Measurements from ENCODE around the gene ZBTB9.

Gene ZBTB9

DNA sequence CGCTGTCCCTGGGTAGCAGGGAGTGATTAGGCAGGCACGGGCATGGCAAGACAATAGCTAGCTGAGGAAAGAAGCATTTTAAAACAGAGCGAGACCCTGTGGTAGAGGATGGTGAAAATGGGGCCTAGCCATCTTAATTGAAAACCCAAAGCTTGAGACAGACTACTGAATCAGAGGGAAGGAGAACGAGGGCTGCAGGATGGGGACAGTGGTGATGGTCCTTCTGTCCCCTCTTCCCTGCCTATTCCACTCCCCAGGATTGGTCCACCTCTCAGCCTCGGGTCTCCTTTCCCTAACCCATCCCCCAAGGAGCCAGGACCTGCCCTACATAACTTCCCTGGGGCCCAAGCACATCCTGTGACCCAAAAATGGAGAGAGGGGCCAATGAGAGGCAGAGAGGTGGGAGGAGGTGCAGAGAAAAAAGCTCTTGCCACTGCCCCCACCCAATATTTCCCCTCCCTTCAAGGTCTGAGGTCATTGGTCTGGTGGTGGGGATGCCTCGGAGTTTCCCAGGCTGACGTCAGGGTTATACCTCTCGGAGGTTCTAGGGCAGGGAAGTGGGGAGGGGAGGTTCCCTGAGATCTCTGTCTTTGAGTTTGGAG lies 35.6 kb upstream of the ZBTB9 start:
- in situ Hi-C loops (cut with MboI; ENCODE audit: low sequenced_read_pairs) = no loop called here

DNA sequence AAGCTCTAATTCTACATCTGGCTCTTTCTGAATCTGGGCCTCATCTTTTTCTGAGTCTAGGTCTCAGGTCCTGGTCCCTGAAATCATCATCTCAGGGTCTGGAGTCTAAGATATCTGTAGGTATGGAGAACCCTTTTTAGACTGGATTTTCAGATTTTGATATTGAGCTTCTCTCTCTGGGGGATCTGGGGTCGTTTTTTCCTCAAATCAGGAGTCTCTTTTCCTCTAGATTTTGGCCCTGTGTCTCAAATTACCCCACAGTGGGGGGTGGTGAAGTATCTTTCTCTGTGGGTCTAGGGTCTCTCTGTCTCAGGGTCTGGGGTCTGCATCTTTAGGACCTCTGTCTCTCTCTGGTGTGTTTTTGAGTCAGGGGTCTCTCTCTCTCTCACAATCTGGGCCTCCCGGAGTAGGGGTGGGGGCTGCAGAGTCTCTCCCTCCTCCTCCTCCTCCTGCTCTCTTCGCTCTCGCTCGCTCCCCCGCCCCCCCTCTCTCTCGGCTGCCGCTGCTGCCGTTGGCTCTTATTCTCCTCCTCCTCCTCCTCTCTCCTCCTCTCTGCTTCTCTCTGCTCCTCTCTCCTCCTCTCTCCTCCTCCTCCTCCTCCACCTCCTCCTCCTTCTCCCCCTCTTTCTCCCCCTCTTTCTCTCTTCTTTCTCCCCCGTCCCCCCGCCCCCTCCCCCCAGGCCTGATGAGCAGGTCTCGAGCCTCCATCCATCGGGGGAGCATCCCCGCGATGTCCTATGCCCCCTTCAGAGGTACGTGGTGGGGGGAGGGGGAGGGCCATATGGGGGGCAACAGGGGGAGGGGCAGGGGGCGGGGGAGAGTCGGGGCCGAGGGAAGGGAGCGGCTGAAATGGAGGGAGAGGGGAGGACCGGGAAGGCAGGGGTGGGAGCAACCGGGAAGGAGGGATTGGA lies 34.5 kb upstream of the ZBTB9 start, which contains the start of gene SYNGAP1:
SYNGAP1 (plus strand) TSS at position 486 of the 911 bp plus-strand sequence; CDS start at position 686, 200 bp downstream.
- in situ Hi-C loops (cut with MboI; ENCODE audit: low sequenced_read_pairs) = no loop called here

DNA sequence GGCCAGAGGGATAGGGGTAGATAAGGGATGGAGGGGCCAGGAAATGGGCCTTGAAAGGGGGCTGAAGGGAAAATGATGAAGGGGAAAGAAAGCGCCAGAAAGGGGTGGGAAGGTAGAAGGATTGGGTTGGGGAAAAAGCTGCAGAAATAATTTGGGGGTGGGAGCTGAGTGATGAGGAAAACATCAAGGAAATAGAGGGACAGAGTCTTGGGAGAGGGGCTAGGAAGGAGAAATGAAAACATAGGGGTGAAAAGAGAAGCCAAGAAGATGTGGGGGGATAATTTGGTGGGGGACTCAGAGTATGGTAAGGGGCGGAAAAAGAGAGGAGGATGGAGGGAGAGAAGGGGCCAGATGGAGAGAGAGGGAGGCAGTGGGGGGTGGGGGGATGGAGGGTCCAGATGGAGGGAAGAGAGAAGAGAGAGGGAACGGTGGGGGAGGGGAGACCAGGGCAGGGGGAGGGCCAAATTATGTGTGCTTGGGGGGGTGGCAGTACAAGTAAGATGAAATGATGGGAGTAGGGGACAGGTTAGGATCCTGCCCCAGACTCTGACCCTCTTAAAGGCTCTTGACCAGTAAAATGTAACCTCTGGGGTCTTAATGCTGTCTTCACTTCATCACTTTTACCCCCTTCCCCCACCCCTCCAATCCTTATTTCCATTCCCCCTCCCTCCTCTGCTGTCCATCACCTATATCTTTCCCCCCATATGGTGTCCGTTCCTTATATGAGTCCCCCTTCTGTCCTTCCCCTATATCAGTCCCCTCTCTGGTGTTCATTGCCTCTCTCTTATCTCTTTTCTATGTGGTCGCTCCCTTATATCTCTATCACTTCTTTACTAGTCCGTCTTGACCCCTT lies 33.7 kb upstream of the ZBTB9 start:
- in situ Hi-C loops (cut with MboI; ENCODE audit: low sequenced_read_pairs) = no loop called here

DNA sequence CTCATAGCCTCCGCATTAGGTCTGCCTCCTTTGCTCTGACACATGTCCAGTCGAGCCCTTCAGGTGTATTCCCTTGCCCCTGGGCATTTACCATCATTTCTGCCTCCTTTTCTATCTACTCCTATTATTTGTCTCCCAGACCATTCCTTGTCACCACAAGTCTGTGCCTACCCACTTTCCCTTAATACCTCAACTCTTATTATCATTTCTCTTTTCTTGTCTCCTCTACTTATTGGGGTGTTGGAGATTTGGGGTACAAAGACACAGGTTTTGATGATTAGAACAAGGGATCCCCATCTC lies 33.1 kb upstream of the ZBTB9 start:
- in situ Hi-C loops (cut with MboI; ENCODE audit: low sequenced_read_pairs) = no loop called here

DNA sequence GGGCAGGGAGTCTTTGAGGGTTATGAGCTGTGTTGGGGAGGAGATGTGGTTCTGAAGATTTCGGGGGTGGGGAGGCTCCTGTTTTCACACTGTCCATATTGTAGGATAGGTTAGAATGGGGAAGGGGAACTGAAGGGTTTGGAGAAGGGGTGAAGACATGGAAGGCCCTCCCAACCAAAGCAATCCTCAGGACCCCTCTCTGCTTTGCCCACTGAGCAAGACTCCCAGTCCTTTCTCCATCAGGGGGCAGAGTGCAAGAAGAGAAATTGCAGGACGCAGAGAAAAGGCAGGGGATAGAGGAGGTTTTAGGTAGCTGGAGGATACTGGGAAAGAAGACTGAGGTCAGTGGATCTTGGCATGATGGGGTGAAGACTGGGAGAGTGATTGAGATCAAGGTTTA lies 30.6 kb upstream of the ZBTB9 start:
- in situ Hi-C loops (cut with MboI; ENCODE audit: low sequenced_read_pairs) = no loop called here

DNA sequence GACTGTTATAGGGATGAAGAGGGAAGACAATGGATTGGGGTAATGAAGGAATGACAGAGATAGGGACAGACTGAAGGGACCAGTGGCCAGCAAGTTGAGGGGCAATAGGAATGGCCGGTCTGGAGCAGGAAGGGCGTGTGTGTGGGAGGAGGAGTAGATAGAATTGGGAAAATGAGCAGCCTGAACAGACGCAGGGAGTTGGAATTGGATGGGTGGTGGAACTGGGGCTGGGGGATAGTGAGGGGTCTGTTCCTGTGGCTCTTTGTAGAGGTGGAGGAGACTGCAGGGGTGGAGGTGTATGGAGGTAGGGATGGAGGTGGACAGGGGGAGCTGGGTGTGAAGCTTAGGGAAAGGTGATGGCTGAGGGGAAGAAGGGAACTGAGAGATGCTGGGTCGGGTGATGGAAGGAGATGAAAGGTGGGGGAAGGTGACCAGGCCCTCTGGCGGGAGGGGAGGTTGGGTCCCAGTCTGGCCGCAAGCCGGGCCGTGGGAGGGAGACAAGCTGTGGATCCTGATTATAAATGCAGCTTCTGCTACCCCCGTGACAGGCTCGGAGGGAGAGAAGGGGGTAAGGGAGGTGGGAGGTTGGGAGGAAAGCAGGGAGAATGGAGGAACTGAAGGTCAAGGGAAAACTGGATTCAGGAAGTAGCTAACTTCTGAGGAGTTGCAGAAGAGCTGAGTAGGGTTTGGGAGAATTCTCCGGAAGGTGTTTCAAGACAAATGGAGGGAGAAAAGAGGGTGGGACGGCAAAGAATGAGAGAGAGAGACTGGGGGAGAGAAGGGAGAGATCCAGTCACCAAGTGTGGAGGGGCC lies 29.3 kb upstream of the ZBTB9 start:
- in situ Hi-C loops (cut with MboI; ENCODE audit: low sequenced_read_pairs) = no loop called here

DNA sequence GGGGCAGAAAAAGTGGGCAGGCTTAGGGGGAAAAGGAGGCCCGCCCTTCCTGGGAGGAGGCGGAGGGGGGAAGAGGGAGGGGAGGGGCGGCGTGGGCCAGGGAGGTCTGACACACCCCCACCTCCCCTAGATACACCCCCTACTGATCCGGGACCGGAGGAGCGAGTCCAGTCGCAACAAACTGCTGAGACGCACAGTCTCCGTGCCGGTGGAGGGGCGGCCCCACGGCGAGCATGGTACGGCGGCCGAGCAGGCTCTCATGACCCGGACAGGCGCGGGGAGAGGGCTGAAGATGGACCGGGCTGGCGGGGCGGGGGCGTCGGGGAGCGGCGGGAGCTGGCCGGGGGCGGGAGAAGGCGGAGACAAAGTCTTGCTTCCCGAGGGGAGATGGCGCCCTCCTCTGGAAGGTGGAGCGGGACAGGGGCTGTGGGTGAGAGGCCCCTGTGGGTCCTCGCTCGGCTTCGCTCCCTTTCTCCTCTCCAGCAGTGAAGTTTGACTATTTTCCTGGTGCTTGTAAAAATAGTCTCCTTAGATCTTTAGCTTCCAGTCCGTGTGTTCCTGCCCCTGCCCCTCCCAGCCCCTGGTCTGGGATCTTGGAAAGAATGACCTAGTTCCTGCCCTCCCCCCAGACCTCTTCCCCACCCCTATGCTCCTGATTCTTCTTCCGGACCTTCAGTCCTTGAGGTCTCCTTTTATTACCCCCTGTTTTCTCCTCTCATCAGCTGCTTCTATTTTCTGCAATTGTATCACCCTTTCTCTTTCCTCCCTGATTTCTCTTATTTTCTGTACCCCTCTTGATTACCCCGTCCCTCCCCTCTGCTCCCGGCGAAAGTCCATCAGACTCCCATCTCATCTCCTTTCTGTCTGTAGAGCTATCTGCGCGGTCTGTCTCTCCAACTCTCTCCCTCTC lies 28.5 kb upstream of the ZBTB9 start:
- in situ Hi-C loops (cut with MboI; ENCODE audit: low sequenced_read_pairs) = no loop called here

DNA sequence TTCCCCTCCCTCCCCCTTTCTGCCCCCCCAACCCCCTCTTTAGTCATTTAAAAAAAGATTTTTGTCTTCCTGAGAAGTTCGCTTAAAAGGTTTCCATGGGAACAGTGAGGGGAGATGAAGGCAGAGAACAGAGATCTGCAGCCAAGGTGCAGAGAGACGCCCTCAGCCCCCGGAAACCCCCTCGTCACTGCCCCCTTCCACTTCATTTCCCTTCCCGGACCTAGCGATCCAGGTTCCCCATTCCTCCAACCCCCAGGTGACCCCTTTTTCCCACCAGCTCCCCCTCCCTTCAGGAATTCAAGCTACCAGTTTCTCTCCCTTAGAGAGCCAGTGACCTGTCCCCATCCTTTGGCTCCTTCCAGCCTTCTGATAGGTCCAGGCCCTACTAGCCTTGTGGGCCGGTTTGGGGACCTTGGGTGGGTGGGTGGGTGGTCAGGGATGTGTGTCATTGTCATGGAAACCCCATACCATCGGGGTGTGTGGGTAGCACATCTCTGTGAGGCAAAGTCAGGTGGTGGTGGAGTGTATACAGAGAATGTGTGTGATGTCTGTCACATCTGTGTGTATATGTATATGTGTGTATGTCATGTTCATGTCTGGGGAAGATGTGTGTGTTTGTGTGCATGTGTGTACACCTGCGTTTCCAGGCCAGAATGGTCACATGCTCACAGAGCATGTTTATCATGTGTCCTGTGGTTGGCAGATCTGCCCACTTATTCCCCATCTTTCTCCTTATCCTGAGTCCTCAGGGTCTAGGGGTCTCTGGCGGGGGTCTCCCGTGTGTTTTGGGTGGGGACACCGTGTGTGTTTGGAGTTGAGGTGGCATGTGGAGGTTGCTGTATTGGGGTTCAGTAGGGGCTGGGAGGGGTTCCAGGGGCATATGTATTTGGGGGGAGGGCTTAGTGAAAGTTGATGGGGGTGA lies 27.5 kb upstream of the ZBTB9 start:
- in situ Hi-C loops (cut with MboI; ENCODE audit: low sequenced_read_pairs) = no loop called here

DNA sequence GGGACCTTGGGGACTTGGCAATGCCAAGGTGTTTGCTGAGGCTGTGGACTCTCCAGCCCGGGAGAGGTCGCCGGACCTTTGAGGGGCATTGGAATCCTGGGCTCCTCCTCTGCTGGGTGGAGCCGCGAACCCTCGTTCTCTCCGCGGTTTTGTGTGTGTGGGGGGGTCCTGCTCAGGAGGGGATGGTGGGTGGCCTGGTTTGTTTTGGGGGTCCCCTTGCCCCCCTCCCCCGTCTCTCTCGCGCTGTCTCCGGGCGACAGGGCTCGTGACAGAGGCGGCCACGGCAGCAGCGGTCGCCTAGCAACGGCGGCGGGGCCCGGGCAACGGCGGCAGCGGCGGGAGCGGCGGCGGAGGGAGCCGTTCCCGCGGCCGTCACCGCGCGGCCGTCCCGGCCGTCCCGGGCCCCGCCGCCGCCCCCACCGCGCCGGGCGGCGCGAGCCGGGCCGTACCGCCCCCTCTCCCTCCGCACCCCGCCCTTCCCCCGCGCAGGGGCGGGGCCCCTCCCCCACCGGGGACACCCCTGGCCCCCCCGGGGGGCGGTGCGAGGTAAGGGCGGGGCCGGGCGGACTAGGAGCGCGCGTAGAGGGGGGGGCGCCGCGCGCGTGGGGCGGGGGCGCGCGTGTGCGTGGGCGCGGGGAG lies 26.7 kb upstream of the ZBTB9 start:
- in situ Hi-C loops (cut with MboI; ENCODE audit: low sequenced_read_pairs) = no loop called here

DNA sequence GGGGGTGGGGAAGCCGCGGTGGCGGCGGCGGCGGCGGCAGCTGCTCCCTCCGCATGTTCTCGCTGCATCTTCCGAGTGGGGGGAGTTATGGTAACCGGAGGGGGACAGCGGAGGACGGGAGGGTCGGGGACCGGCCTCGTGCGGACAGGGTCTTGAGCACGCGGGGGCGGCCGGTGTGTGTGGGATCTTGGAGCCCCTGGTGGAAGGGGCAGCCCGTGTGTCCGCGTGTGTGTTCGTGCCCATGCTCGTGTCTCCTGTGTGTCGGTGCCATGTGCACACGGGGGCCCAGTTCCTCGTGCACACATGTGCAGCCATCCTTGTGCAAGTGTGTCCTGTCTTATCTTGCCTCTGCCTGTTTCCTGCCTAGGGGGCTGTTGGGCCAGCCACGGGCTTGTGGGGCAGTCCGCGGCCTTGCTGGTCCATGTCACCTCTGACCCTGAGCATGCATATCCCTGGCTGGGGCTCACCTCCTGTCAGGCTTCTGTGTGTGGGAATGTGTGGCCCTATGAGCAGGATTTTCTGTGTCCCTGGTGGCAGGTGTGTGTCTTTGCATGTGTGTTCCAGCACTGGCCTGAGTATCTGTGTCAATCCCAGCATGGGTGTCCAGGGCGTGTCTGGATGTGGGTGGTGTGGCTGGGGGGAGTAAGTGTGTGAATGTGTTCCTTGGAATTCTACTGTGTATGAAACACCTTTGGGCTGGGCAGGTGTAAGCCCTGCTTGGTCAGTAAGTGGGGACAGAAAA lies 26.0 kb upstream of the ZBTB9 start:
- in situ Hi-C loops (cut with MboI; ENCODE audit: low sequenced_read_pairs) = no loop called here

DNA sequence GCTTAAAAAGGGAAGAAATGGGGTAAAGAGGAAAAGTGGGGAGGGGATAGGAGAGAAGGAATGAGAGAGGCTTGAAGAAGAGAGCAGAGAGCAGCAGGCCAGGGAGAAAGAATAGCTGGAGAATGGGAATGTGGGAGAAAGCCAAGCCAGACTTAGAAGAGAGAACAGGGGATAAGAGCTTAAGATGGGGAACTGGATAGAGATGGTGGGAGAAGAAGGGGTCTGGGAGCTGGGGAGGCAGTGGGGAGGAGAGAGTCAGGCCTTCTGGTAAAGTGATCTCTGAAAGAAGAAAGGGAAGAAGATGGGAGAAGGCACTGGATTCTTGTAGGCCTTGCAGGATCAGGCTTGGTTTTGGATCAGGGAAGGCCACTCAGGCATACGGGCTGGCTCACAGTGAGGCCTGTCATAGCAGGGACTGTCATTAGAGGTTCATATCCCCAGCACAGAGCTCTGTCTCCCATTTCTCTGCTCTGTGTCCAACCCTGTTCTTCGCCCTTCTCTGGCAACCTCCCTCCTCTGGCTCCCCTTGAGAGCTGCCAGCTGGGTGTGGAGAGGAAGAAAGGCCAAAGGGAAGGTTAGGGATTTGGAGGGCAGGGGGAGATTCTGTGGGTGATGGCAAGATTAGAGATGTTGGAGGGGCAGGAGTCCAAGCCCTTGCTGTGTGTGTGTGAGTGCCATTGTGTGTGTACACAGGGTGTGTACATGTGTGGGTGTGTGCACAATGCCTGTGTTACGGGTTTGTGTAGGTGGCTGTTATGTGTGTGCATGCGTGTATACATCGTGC lies 25.2 kb upstream of the ZBTB9 start:
- in situ Hi-C loops (cut with MboI; ENCODE audit: low sequenced_read_pairs) = no loop called here

DNA sequence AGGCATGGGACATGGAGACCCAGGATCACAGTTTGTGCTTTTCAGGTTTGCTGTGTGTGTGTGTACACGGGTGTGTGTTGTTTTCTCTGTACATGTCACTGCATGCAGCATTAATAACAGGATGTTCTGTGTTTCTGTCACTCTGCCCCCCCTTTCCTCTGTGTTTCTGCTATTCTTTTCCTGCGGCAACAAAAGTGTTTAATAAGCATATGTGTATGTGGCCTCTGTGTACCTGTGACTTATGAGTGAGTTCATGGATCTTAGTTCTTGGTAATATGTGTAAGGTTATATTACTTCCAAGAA lies 24.7 kb upstream of the ZBTB9 start:
- in situ Hi-C loops (cut with MboI; ENCODE audit: low sequenced_read_pairs) = no loop called here

DNA sequence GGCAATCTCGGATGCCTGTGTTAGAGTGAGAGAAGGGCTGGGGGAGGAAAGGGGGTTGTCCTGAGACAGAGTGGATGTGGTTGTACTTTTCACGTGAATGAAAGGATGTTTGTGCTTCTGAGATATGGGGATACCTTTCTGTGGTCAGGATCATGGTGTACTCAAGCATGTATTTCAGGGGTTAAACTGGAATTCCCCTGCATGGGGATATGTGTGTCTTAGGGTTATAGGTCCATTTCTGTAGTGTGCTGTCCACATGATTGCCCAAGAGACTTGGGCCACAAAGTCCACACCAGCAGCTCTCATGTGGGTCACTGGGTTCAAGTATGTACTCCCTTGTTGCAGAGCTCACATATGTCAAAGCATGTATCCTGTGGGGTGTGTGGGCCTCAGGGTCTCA lies 24.0 kb upstream of the ZBTB9 start:
- in situ Hi-C loops (cut with MboI; ENCODE audit: low sequenced_read_pairs) = no loop called here

DNA sequence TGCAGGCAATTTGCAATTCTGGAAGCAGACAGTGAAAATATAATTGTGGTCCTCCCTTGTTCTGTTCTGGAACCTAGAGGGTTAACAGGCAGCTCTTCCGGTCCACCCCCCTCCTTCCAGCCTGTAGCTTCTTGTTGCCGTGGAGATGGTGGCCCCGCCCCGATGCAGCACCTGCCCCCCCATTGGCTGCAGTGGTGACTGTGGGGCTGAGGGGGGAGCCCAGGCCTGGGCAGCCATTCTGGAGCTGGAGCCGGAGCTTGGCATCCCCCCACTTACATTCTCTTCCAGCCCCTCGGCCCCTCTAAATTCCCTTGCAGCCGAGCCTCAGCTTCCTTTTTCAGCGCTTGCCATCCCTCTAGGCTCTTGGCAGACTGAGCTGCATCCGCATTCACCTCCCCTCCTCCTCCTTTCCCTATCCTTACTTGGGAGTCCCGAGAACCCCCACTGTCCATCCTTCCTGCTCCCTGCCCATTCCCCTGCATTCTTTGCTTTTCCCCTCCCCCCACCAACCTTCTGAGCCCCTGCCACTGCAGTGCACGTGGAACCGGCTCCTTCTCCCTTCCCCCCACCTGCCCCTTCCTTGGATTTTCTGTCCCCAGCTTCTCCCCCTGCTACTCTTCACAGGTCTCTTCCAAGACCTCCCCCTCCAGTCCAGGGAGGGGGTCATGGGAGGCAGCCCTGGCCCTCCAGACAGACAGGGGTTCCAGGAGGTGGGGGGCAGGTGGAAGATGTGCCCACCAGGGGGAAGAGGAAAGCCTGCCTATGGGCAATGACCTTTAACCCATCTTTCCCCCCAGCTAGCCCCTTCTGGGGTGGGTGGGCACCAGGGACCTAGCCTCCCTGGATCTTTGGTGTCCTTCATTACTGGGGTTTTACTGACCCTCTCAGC lies 23.1 kb upstream of the ZBTB9 start:
- in situ Hi-C loops (cut with MboI; ENCODE audit: low sequenced_read_pairs) = no loop called here

DNA sequence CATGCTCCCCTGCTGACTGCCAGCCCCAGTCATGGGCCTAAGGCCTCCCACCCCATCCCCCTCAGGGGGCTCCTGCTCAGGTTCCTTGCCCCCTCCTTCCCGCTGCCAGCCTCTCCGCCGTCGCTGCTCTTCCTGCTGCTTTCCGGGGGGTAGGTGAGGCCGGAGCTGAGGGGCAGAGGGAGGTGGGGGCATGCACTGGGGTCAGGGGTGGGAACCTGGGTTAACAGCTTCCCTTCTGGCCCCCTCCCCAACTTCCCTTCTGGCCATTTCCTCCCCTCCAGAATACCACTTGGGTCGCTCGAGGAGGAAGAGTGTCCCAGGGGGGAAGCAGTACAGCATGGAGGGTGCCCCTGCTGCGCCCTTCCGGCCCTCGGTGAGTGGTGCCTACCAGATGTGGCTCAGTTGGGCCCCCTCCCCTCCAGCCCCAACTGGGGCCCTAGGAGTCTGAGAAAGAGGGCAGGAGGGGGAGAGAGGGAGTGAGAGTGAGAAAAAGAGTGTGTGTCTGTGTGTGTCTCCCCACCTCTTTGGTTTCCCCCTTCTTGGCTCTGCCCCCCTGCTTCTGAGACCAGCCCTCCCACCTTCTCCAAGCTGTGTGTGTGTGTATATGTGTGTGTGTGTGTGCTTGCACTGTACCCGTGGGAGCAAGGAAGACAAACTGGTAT lies 22.4 kb upstream of the ZBTB9 start:
- in situ Hi-C loops (cut with MboI; ENCODE audit: low sequenced_read_pairs) = no loop called here
